CD14-positive monocyte (primary cell): ENCODE results near the gene LEMD1. TPM values are rescaled to one million over a fixed set of nuclear protein-coding genes. Genes with fewer than 3 reads are reported as not detected.

Source experiments
- DNase-seq, 3 donors: peaks; one replicate each; pipeline ENCODE4 v3.0.0-alpha.2; 2011 to 2022
- H2AFZ ChIP-seq: 2 replicates; pipeline ENCODE4 v1.6.0; 2012; ENCODE audit warnings: mild to moderate bottlenecking, low read depth, low read length, inconsistent platforms; ENCODE audit not compliant: insufficient read depth, poor library complexity, severe bottlenecking
- H3K27ac ChIP-seq, 2 donors: 1 replicate in 1 of 2; 2 replicates in 1 of 2; pipeline ENCODE4 v1.5.1; 2012 to 2013; ENCODE audit warnings: low read length in 2 of 2, control low read depth in 1 of 2, inconsistent platforms in 1 of 2, low read depth in 1 of 2, mild to moderate bottlenecking in 1 of 2
- H3K27me3 ChIP-seq, 2 donors: one replicate each; pipeline versions ENCODE4 v1.6.0 to v1.6.1; 2011 to 2013; ENCODE audit warnings: low read length in 2 of 2; ENCODE audit not compliant: control insufficient read depth in 2 of 2, insufficient read depth in 2 of 2
- H3K36me3 ChIP-seq, 2 donors: replicated peaks in 1 of 2; 1 replicate in 1 of 2; 2 replicates in 1 of 2; pipeline versions ENCODE4 v1.5.1 to v1.6.1; 2012 to 2013; ENCODE audit warnings: low read length in 2 of 2, control low read depth in 1 of 2, inconsistent platforms in 1 of 2, mild to moderate bottlenecking in 1 of 2; ENCODE audit not compliant: insufficient read depth in 2 of 2, control insufficient read depth in 1 of 2
- H3K4me1 ChIP-seq, 2 donors: 1 replicate in 1 of 2; 2 replicates in 1 of 2; pipeline versions ENCODE4 v1.5.1 to v1.6.1; 2012 to 2013; ENCODE audit warnings: low read length in 2 of 2, control low read depth in 1 of 2, inconsistent platforms in 1 of 2, mild to moderate bottlenecking in 1 of 2, moderate library complexity in 1 of 2; ENCODE audit not compliant: insufficient read depth in 2 of 2, control insufficient read depth in 1 of 2
- H3K4me2 ChIP-seq: replicated peaks from 2 replicates; pipeline ENCODE3; 2012; ENCODE audit warnings: low read length, moderate library complexity, mild to moderate bottlenecking; ENCODE audit not compliant: poor library complexity, severe bottlenecking; ENCODE audit errors: extremely low read depth
- H3K4me3 ChIP-seq, 3 experiments: fragments of 200-600 bp in 1 of 3; sonication (generic) in 1 of 3; replicated peaks in 1 of 3; 1 replicate in 2 of 3; 2 replicates in 1 of 3; pipeline ENCODE4 v1.5.1; 2011 to 2013; ENCODE audit warnings: low read length in 3 of 3, mild to moderate bottlenecking in 3 of 3, control low read depth in 2 of 3, low read depth in 2 of 3, inconsistent platforms in 1 of 3, moderate library complexity in 1 of 3
- H3K79me2 ChIP-seq: 2 replicates; pipeline ENCODE4 v1.6.0; 2012; ENCODE audit warnings: mild to moderate bottlenecking, control low read depth, inconsistent platforms, low read length, moderate library complexity; ENCODE audit not compliant: insufficient read depth
- H3K9ac ChIP-seq: 2 replicates; pipeline ENCODE4 v1.6.0; 2017; ENCODE audit warnings: low read length, mild to moderate bottlenecking; ENCODE audit not compliant: insufficient read depth, poor library complexity, severe bottlenecking
- H3K9me3 ChIP-seq, 2 donors: replicated peaks in 1 of 2; 1 replicate in 1 of 2; 2 replicates in 1 of 2; pipeline versions ENCODE4 v1.5.1 to v1.6.1; 2012 to 2013; ENCODE audit warnings: low read length in 2 of 2, control low read depth in 1 of 2; ENCODE audit not compliant: control insufficient read depth in 1 of 2, insufficient read depth in 1 of 2
- H4K20me1 ChIP-seq: 2 replicates; pipeline ENCODE4 v1.6.0; 2012; ENCODE audit warnings: mild to moderate bottlenecking, low read length, control low read depth, moderate library complexity; ENCODE audit not compliant: insufficient read depth
- H3K27ac Mint-ChIP-seq, 7 donors: one replicate each; pipeline ENCODE4 v1.8.0; 2020; ENCODE audit warnings: mild to moderate bottlenecking in 7 of 7, mixed read lengths in 7 of 7, moderate library complexity in 6 of 7, inconsistent platforms in 2 of 7
- H3K27me3 Mint-ChIP-seq, 3 donors: one replicate each; pipeline ENCODE4 v1.8.0; 2021 to 2022; ENCODE audit warnings: low read depth in 3 of 3, mild to moderate bottlenecking in 3 of 3, mixed read lengths in 3 of 3, moderate library complexity in 3 of 3, inconsistent platforms in 1 of 3
- H3K36me3 Mint-ChIP-seq, 2 donors: one replicate each; pipeline ENCODE4 v1.8.0; 2020; ENCODE audit warnings: mixed read lengths in 2 of 2, inconsistent platforms in 1 of 2, mild to moderate bottlenecking in 1 of 2
- H3K4me1 Mint-ChIP-seq: one replicate; pipeline ENCODE4 v1.8.0; 2020; ENCODE audit warnings: mild to moderate bottlenecking, mixed read lengths
- H3K4me3 Mint-ChIP-seq, 2 donors: one replicate each; pipeline ENCODE4 v1.8.0; 2020; ENCODE audit warnings: mild to moderate bottlenecking in 2 of 2, mixed read lengths in 2 of 2, moderate library complexity in 1 of 2
- H3K9me3 Mint-ChIP-seq, 7 donors: one replicate each; pipeline ENCODE4 v1.8.0; 2020 to 2022; ENCODE audit warnings: mixed read lengths in 7 of 7, mild to moderate bottlenecking in 6 of 7, moderate library complexity in 6 of 7, inconsistent platforms in 2 of 7
- CTCF ChIP-seq: fragments of 200-600 bp; IDR thresholded peaks from one replicate; pipeline ENCODE4 v1.8.0; 2022; ENCODE audit warnings: antibody characterized with exemption, mild to moderate bottlenecking
- WGBS: methylation state at CpG from one replicate; pipeline ENCODE4 v1.1.5; 2013; ENCODE audit warnings: missing lambda C conversion rate; ENCODE audit not compliant: insufficient coverage; 5-methylcytosine and 5-hydroxymethylcytosine counted together
- intact Hi-C, 2 donors: fragments of 100-400 bp; cut with micrococcal nuclease; formaldehyde crosslinking; loops; one replicate each; pipeline versions ENCODE4 v1.15.0 to v1.15.1; 2023
- polyA minus RNA-seq: library from RNA; depleted of rRNA, polyadenylated mRNA; stranded (reverse); fragments of >200 nt; gene quantifications from 2 replicates; pipeline ENCODE4 v1.2.3, GENCODE V29; 2012
- polyA plus RNA-seq, 3 donors: library from polyadenylated mRNA; depleted of rRNA in 1 of 3; unstranded in 2 of 3; stranded (reverse) in 1 of 3; fragments of 300-500 nt in 2 of 3; fragments of >200 nt in 1 of 3; fragmentation: Illumina TruSeq in 2 of 3; gene quantifications; 1 replicate in 2 of 3; 2 replicates in 1 of 3; pipeline ENCODE4 v1.2.3, GENCODE V29; 2012 to 2021
- total RNA-seq, 12 experiments: library from RNA in 1 of 12; stranded (reverse) in 1 of 12; fragments of 120-200 nt in 1 of 12; gene quantifications; one replicate each; pipeline ENCODE4 v1.2.4 and lab custom pipeline; 2013 to 2026; ENCODE audit warnings: mixed read lengths in 6 of 12, inconsistent platforms in 1 of 12

LEMD1 gene
- total RNA-seq (2013): not detected
- polyA plus RNA-seq (not detected), polyA minus RNA-seq (not detected in 2 replicates), total RNA-seq (lab: John Stamatoyannopoulos, UW) (0 to 0.81 (median 0) reads per million in 11 experiments)

GRCh38 chr1:205421798-205422197, at the start of gene LEMD1:
Gene LEMD1 (minus strand): TSS chr1:205422056. CDS start chr1:205420536, 1,520 bp downstream.
- Histone ChIP-seq H4K20me1 (no peaks in the 10 kb centered on the region), H3K4me3 (no peak within 1 kb of the TSS), H3K36me3 (no peaks in the 10 kb centered on the region), H3K4me2 (no peak within 1 kb of the TSS), H3K9me3 (no peaks in the 10 kb centered on the region), H3K4me1 (no peaks in the 10 kb centered on the region), H3K9ac (no peak within 1 kb of the TSS), H3K79me2 (no peaks in the 10 kb centered on the region), H3K27me3 (peaks cover 25 to 27% of the 10 kb centered on the region in 2 donors), H2AFZ (no peak within 1 kb of the TSS), H3K27ac (no peak within 1 kb of the TSS)
- Mint-ChIP-seq H3K9me3 (no peaks in the 10 kb centered on the region), H3K4me1 (no peaks in the 10 kb centered on the region), H3K4me3 (peak within 1 kb of the TSS in 1 of 2 donors; percentile 17), H3K27ac (no peak within 1 kb of the TSS), H3K27me3 (peaks cover 23 to 51% (median 30%) of the 10 kb centered on the region in 3 donors), H3K36me3 (no peaks in the 10 kb centered on the region)
- intact Hi-C loops: no loop called here
- no peak for TF ChIP-seq CTCF
- no CpG with 5 or more reads among the region's 2 CpGs for WGBS
- DNase-seq: no peak

GRCh38 chr1:205470131-205470530, 48.3 kb upstream of the LEMD1 start:
- H3K4me1 Mint-ChIP-seq: no peaks in the 10 kb centered on the region
- 89% methylated on average over 3 of the region's 6 CpGs for WGBS

More at GRCh38 chr1:205470131-205470530, 48.3 kb upstream of the LEMD1 start:
- Mint-ChIP-seq H3K4me3 (no peak overlapping the region), H3K27ac (no peak overlapping the region), H3K9me3 (peaks cover 7 to 19% (median 12%) of the 10 kb centered on the region in 7 donors), H3K27me3 (peaks cover 32 to 50% (median 37%) of the 10 kb centered on the region in 3 donors), H3K36me3 (no peaks in the 10 kb centered on the region)
- Histone ChIP-seq H3K9me3 (peaks cover 8% of the 10 kb centered on the region in 2 donors), H4K20me1 (no peaks in the 10 kb centered on the region), H3K4me1 (no peaks in the 10 kb centered on the region), H3K79me2 (no peaks in the 10 kb centered on the region), H3K36me3 (no peaks in the 10 kb centered on the region), H3K4me2 (no peak overlapping the region), H2AFZ (no peak overlapping the region), H3K27ac (no peak overlapping the region), H3K4me3 (no peak overlapping the region), H3K27me3 (peaks cover 8 to 31% of the 10 kb centered on the region in 2 donors), H3K9ac (no peak overlapping the region)
- TF ChIP-seq CTCF: no peak
- DNase-seq: no peak
- intact Hi-C loops: no loop called here
